BJ (cell line): ENCODE data around the gene MMP25. TPM values are rescaled to one million over a fixed set of nuclear protein-coding genes. Genes with fewer than 3 reads are reported as not detected.
"Not testable (repeated sequence)": the region's sequence is repeated elsewhere in the genome, so short reads cannot be mapped to it uniquely, and the experiment has no call there.

Experiments used
- CTCF ChIA-PET: fragments of 350-600 bp; formaldehyde crosslinking; extraction: SDS; loops from one replicate; lab custom pipeline; 2021; ENCODE audit warnings: antibody characterized with exemption, inconsistent platforms; lab: Yijun Ruan, JAX
- POLR2A ChIA-PET: fragments of 300-600 bp; sonication (Branson Sonifier 250); formaldehyde crosslinking; extraction: SDS; loops from one replicate; lab custom pipeline; 2021; ENCODE audit warnings: antibody characterized with exemption; lab: Charles Lee
- DNase-seq: peaks from one replicate; pipeline ENCODE4 v3.0.0-alpha.2; 2011; ENCODE audit warnings: low read depth
- H3K27me3 ChIP-seq: 2 replicates; pipeline ENCODE4 v1.6.0; 2011; ENCODE audit warnings: low read length; ENCODE audit not compliant: control insufficient read depth, insufficient read depth
- H3K36me3 ChIP-seq: 2 replicates; pipeline ENCODE4 v1.5.1; 2011; ENCODE audit warnings: low read length; ENCODE audit not compliant: control insufficient read depth, insufficient read depth
- H3K4me3 ChIP-seq: 2 replicates; pipeline ENCODE4 v1.5.1; 2011; ENCODE audit warnings: low read depth, mild to moderate bottlenecking, control low read depth, low read length
- CTCF ChIP-seq: IDR thresholded peaks from 2 replicates; pipeline ENCODE4 v1.5.1; 2011; ENCODE audit warnings: low read depth, mild to moderate bottlenecking, control low read depth, inconsistent platforms, low read length, moderate library complexity; ENCODE audit not compliant: insufficient read depth
- polyA plus RNA-seq: library from polyadenylated mRNA; depleted of rRNA; stranded (reverse); fragments of >200 nt; gene quantifications from 2 replicates; pipeline ENCODE4 v1.2.3, GENCODE V29; 2011

The MMP25 gene
- polyA plus RNA-seq, 1 experiment, result 0.02 TPM

- TF ChIP-seq CTCF, result no peak
- H3K36me3 ChIP-seq, result no peaks in the 10 kb centered on the region
- no peak overlapping the region for H3K4me3 ChIP-seq
- ChIA-PET CTCF (no interaction called here), POLR2A (no interaction called here)
- DNase-seq, result no peak
- H3K27me3 ChIP-seq, result peaks cover 8% of the 10 kb centered on the region
Observed at GRCh38 chr16:3073448-3073847, 27.1 kb downstream of the MMP25 start.

- peaks cover 8% of the 10 kb centered on the region for H3K27me3 ChIP-seq
- no peaks in the 10 kb centered on the region for H3K36me3 ChIP-seq
- CTCF ChIA-PET, result interaction anchor here (1.2 to 2.0 kb wide), 2 partner anchors 44 to 56 kb away, joined by 3 to 5 read pairs; no protein-coding TSS in a partner anchor
- POLR2A ChIA-PET, result no interaction called here
- TF ChIP-seq CTCF, result no peak
- DNase-seq, result no peak
- no peak overlapping the region for H3K4me3 ChIP-seq
Observed at GRCh38 chr16:3074860-3075522, 28.6 kb downstream of the MMP25 start.

GRCh38 chr16:3075523-3075915, 29.2 kb downstream of the MMP25 start:
- ChIA-PET CTCF (interaction anchor here (1.2 to 2.6 kb wide), 3 partner anchors 16 to 56 kb away, joined by 3 to 9 read pairs (median 5); no protein-coding TSS in a partner anchor), POLR2A (no interaction called here)
- H3K4me3 ChIP-seq, result no peak overlapping the region
- H3K27me3 ChIP-seq, result peaks cover 8% of the 10 kb centered on the region
- H3K36me3 ChIP-seq, result no peaks in the 10 kb centered on the region
- no peak for DNase-seq
- TF ChIP-seq CTCF, result no peak

GRCh38 chr16:3075946-3076345, 29.6 kb downstream of the MMP25 start:
- POLR2A ChIA-PET, DNase-seq, H3K4me3 ChIP-seq, H3K36me3 ChIP-seq: not testable (repeated sequence)
- H3K27me3 ChIP-seq, result peaks cover 10% of the 10 kb centered on the region
- CTCF ChIA-PET, result interaction anchor here (1.2 to 2.6 kb wide), 4 partner anchors 11 to 55 kb away, joined by 3 to 9 read pairs (median 6); no protein-coding TSS in a partner anchor

GRCh38 chr16:3076577-3076976, 30.2 kb downstream of the MMP25 start:
- H3K4me3 ChIP-seq, result no peak overlapping the region
- H3K36me3 ChIP-seq, result no peaks in the 10 kb centered on the region
- ChIA-PET POLR2A (no interaction called here), CTCF (interaction anchor here (1.1 to 2.6 kb wide), 5 partner anchors 11 to 55 kb away, joined by 3 to 9 read pairs (median 5); no protein-coding TSS in a partner anchor)
- peaks cover 12% of the 10 kb centered on the region for H3K27me3 ChIP-seq
- TF ChIP-seq CTCF, result no peak
- DNase-seq, result no peak
